CD14-positive monocyte (primary cell): ENCODE measurements around the gene RGPD5. TPM values are rescaled to one million over a fixed set of nuclear protein-coding genes. Genes with fewer than 3 reads are reported as not detected.
"Not testable (repeated sequence)": the region's sequence is repeated elsewhere in the genome, so short reads cannot be mapped to it uniquely, and the experiment has no call there.

Experiments used
- DNase-seq, 3 donors: peaks; one replicate each; pipeline ENCODE4 v3.0.0-alpha.2; 2011 to 2022
- H2AFZ ChIP-seq: 2 replicates; pipeline ENCODE4 v1.6.0; 2012; ENCODE audit warnings: mild to moderate bottlenecking, low read depth, low read length, inconsistent platforms; ENCODE audit not compliant: insufficient read depth, poor library complexity, severe bottlenecking
- H3K27ac ChIP-seq, 2 donors: 1 replicate in 1 of 2; 2 replicates in 1 of 2; pipeline ENCODE4 v1.5.1; 2012 to 2013; ENCODE audit warnings: low read length in 2 of 2, control low read depth in 1 of 2, inconsistent platforms in 1 of 2, low read depth in 1 of 2, mild to moderate bottlenecking in 1 of 2
- H3K27me3 ChIP-seq, 2 donors: one replicate each; pipeline versions ENCODE4 v1.6.0 to v1.6.1; 2011 to 2013; ENCODE audit warnings: low read length in 2 of 2; ENCODE audit not compliant: control insufficient read depth in 2 of 2, insufficient read depth in 2 of 2
- H3K36me3 ChIP-seq, 2 donors: replicated peaks in 1 of 2; 1 replicate in 1 of 2; 2 replicates in 1 of 2; pipeline versions ENCODE4 v1.5.1 to v1.6.1; 2012 to 2013; ENCODE audit warnings: low read length in 2 of 2, control low read depth in 1 of 2, inconsistent platforms in 1 of 2, mild to moderate bottlenecking in 1 of 2; ENCODE audit not compliant: insufficient read depth in 2 of 2, control insufficient read depth in 1 of 2
- H3K4me1 ChIP-seq, 2 donors: 1 replicate in 1 of 2; 2 replicates in 1 of 2; pipeline versions ENCODE4 v1.5.1 to v1.6.1; 2012 to 2013; ENCODE audit warnings: low read length in 2 of 2, control low read depth in 1 of 2, inconsistent platforms in 1 of 2, mild to moderate bottlenecking in 1 of 2, moderate library complexity in 1 of 2; ENCODE audit not compliant: insufficient read depth in 2 of 2, control insufficient read depth in 1 of 2
- H3K4me2 ChIP-seq: replicated peaks from 2 replicates; pipeline ENCODE3; 2012; ENCODE audit warnings: low read length, moderate library complexity, mild to moderate bottlenecking; ENCODE audit not compliant: poor library complexity, severe bottlenecking; ENCODE audit errors: extremely low read depth
- H3K4me3 ChIP-seq, 3 experiments: fragments of 200-600 bp in 1 of 3; sonication (generic) in 1 of 3; replicated peaks in 1 of 3; 1 replicate in 2 of 3; 2 replicates in 1 of 3; pipeline ENCODE4 v1.5.1; 2011 to 2013; ENCODE audit warnings: low read length in 3 of 3, mild to moderate bottlenecking in 3 of 3, control low read depth in 2 of 3, low read depth in 2 of 3, inconsistent platforms in 1 of 3, moderate library complexity in 1 of 3
- H3K79me2 ChIP-seq: 2 replicates; pipeline ENCODE4 v1.6.0; 2012; ENCODE audit warnings: mild to moderate bottlenecking, control low read depth, inconsistent platforms, low read length, moderate library complexity; ENCODE audit not compliant: insufficient read depth
- H3K9ac ChIP-seq: 2 replicates; pipeline ENCODE4 v1.6.0; 2017; ENCODE audit warnings: low read length, mild to moderate bottlenecking; ENCODE audit not compliant: insufficient read depth, poor library complexity, severe bottlenecking
- H3K9me3 ChIP-seq, 2 donors: replicated peaks in 1 of 2; 1 replicate in 1 of 2; 2 replicates in 1 of 2; pipeline versions ENCODE4 v1.5.1 to v1.6.1; 2012 to 2013; ENCODE audit warnings: low read length in 2 of 2, control low read depth in 1 of 2; ENCODE audit not compliant: control insufficient read depth in 1 of 2, insufficient read depth in 1 of 2
- H4K20me1 ChIP-seq: 2 replicates; pipeline ENCODE4 v1.6.0; 2012; ENCODE audit warnings: mild to moderate bottlenecking, low read length, control low read depth, moderate library complexity; ENCODE audit not compliant: insufficient read depth
- H3K27ac Mint-ChIP-seq, 7 donors: one replicate each; pipeline ENCODE4 v1.8.0; 2020; ENCODE audit warnings: mild to moderate bottlenecking in 7 of 7, mixed read lengths in 7 of 7, moderate library complexity in 6 of 7, inconsistent platforms in 2 of 7
- H3K27me3 Mint-ChIP-seq, 3 donors: one replicate each; pipeline ENCODE4 v1.8.0; 2021 to 2022; ENCODE audit warnings: low read depth in 3 of 3, mild to moderate bottlenecking in 3 of 3, mixed read lengths in 3 of 3, moderate library complexity in 3 of 3, inconsistent platforms in 1 of 3
- H3K36me3 Mint-ChIP-seq, 2 donors: one replicate each; pipeline ENCODE4 v1.8.0; 2020; ENCODE audit warnings: mixed read lengths in 2 of 2, inconsistent platforms in 1 of 2, mild to moderate bottlenecking in 1 of 2
- H3K4me1 Mint-ChIP-seq: one replicate; pipeline ENCODE4 v1.8.0; 2020; ENCODE audit warnings: mild to moderate bottlenecking, mixed read lengths
- H3K4me3 Mint-ChIP-seq, 2 donors: one replicate each; pipeline ENCODE4 v1.8.0; 2020; ENCODE audit warnings: mild to moderate bottlenecking in 2 of 2, mixed read lengths in 2 of 2, moderate library complexity in 1 of 2
- H3K9me3 Mint-ChIP-seq, 7 donors: one replicate each; pipeline ENCODE4 v1.8.0; 2020 to 2022; ENCODE audit warnings: mixed read lengths in 7 of 7, mild to moderate bottlenecking in 6 of 7, moderate library complexity in 6 of 7, inconsistent platforms in 2 of 7
- WGBS: methylation state at CpG from one replicate; pipeline ENCODE4 v1.1.5; 2013; ENCODE audit warnings: missing lambda C conversion rate; ENCODE audit not compliant: insufficient coverage; 5-methylcytosine and 5-hydroxymethylcytosine counted together
- intact Hi-C, 2 donors: fragments of 100-400 bp; cut with micrococcal nuclease; formaldehyde crosslinking; loops; one replicate each; pipeline versions ENCODE4 v1.15.0 to v1.15.1; 2023
- polyA plus RNA-seq, 3 donors: library from polyadenylated mRNA; depleted of rRNA in 1 of 3; unstranded in 2 of 3; stranded (reverse) in 1 of 3; fragments of 300-500 nt in 2 of 3; fragments of >200 nt in 1 of 3; fragmentation: Illumina TruSeq in 2 of 3; gene quantifications; 1 replicate in 2 of 3; 2 replicates in 1 of 3; pipeline ENCODE4 v1.2.3, GENCODE V29; 2012 to 2021

Gene RGPD5
- polyA plus RNA-seq, 3 donors: 0.40 to 6.6 (median 0.58) TPM

DNA sequence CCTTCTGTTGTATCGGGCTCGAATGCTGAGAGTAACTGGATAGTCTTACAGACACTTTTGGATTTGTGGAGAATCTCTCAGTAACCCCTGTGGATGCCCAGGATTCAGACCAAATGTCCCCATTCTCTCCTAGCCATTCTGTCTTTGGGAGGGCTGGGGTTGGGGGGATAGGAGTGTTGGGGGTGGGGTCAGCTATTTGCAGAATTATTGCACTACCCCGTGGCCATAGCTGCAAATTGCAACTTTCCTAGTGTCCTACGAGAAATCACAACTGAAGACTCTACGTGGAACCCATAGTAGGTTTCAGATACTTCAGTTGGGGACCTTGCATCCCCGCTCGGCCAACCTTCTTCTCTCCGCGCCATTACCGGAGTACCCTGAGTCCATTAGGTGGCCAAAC, 25.2 kb upstream of the RGPD5 start:
- WGBS: no CpG with 5 or more reads among the region's 10 CpGs
- H3K9ac ChIP-seq, H3K9me3 Mint-ChIP-seq, H3K36me3 Mint-ChIP-seq, H3K9me3 ChIP-seq, H3K27ac ChIP-seq, DNase-seq, intact Hi-C loops, H3K4me1 Mint-ChIP-seq, H3K4me2 ChIP-seq, H4K20me1 ChIP-seq, H3K4me3 ChIP-seq, H3K4me3 Mint-ChIP-seq, H3K79me2 ChIP-seq, H3K27ac Mint-ChIP-seq, H2AFZ ChIP-seq, H3K36me3 ChIP-seq, H3K27me3 ChIP-seq, H3K4me1 ChIP-seq, H3K27me3 Mint-ChIP-seq: not testable (repeated sequence)

DNA sequence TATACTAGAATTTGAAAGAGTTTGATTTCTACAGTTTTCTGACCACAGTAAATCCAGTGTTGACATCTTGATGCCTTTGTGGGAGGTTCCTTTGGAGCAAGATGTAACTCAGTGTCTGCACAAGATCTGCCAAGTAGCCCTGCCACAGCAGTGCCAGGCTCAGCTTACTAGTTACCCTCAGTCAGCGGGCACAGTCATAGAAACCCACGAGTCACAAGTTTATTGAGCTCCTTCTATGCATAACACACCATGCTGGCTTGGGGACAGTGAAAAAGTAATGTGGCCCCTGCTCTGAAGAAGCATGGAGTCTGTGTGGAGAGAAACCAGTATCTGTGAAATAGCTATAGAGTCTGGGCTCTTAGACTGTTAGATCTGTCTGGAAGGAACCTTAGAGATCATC, 15.0 kb upstream of the RGPD5 start:
- H3K79me2 ChIP-seq, H3K4me1 ChIP-seq, H3K36me3 Mint-ChIP-seq, H4K20me1 ChIP-seq, H3K27ac Mint-ChIP-seq, H3K27ac ChIP-seq, H3K9me3 ChIP-seq, H3K4me3 Mint-ChIP-seq, H3K9me3 Mint-ChIP-seq, H3K36me3 ChIP-seq, H3K27me3 ChIP-seq, H3K4me3 ChIP-seq, H3K4me1 Mint-ChIP-seq, intact Hi-C loops, H2AFZ ChIP-seq, H3K9ac ChIP-seq, H3K27me3 Mint-ChIP-seq, H3K4me2 ChIP-seq, DNase-seq: not testable (repeated sequence)
- WGBS: no CpG with 5 or more reads among the region's 2 CpGs

DNA sequence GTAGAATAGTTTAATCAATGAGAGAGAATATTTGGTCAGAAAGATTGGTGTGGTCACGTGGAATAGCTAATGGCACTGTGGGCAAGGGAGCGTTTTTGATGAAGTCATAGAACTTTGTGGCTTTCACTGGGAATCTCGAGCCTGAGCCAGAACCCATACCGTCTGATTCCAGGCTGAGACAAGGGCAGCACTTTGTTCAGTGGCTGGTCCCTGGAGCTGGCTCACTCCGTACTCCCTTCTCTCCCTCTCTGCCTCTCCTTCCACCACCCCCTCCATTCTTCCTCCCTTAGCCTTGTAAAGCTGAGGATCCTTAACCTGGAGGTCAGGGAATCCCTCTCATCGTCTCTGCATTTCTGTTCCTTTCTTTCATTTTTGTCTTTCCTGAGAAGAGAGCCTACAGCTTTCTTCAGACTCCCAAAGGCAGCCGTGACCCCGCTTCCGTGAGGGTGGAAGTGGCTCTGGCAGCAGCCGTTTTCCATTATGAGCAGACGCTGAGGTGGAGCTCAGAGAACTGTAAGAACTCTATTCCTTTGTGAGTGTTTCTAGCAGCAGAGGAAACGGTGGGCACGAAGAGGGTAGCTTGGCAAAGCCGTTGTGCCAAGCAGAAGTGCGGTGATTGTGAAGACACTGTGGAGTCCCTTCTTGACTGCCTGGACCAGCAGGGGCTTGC, 12.8 kb upstream of the RGPD5 start:
- H3K4me3 ChIP-seq, DNase-seq, H3K36me3 Mint-ChIP-seq, H3K36me3 ChIP-seq, H3K79me2 ChIP-seq, H3K9ac ChIP-seq, H3K27me3 Mint-ChIP-seq, H3K4me3 Mint-ChIP-seq, H3K4me1 Mint-ChIP-seq, H3K27ac Mint-ChIP-seq, H3K4me1 ChIP-seq, H3K4me2 ChIP-seq, H3K27ac ChIP-seq, H3K9me3 Mint-ChIP-seq, H4K20me1 ChIP-seq, H3K9me3 ChIP-seq, H3K27me3 ChIP-seq, intact Hi-C loops, H2AFZ ChIP-seq: not testable (repeated sequence)
- no CpG with 5 or more reads among the region's 15 CpGs for WGBS

GRCh38 chr2:109782446-109782993, 11.6 kb upstream of the RGPD5 start:
- H3K4me2 ChIP-seq, H4K20me1 ChIP-seq, H3K4me1 ChIP-seq, H3K9ac ChIP-seq, H3K4me3 Mint-ChIP-seq, H3K79me2 ChIP-seq, H3K27ac ChIP-seq, H3K27me3 ChIP-seq, H3K36me3 Mint-ChIP-seq, H3K4me3 ChIP-seq, H2AFZ ChIP-seq, H3K9me3 ChIP-seq, intact Hi-C loops, H3K36me3 ChIP-seq, H3K9me3 Mint-ChIP-seq, DNase-seq, H3K4me1 Mint-ChIP-seq, H3K27me3 Mint-ChIP-seq, H3K27ac Mint-ChIP-seq: not testable (repeated sequence)
- WGBS: no CpG with 5 or more reads among the region's 2 CpGs
